K562 (cell line): ENCODE data around the gene GNA14. TPM values are rescaled to one million over a fixed set of nuclear protein-coding genes. Genes with fewer than 3 reads are reported as not detected.

Experiments used
- ATAC-seq: fragments of 200-7000 bp; cut with Tn5 transposase; 3 replicates; pipeline ENCODE4 v1.9.1; 2020; ENCODE audit warnings: moderate library complexity
- BruUV-seq: library from RNA; stranded (reverse); fragments of 400-500 nt; replicated peaks from 2 replicates; lab custom pipeline; 2021; lab: Mats Ljungman, UMichigan
- CTCF ChIA-PET: fragments of 300-600 bp; formaldehyde crosslinking; extraction: SDS; loops from one replicate; lab custom pipeline; 2021; ENCODE audit warnings: low intra/inter-chr PET ratio; lab: Yijun Ruan, JAX
- POLR2A ChIA-PET: fragments of 300-600, 350-650 bp; sonication (Branson Sonifier 250); formaldehyde crosslinking; extraction: SDS; loops from one replicate; lab custom pipeline; 2021; ENCODE audit warnings: antibody characterized with exemption, inconsistent platforms; lab: Yijun Ruan, JAX
- DNase-seq, 4 experiments: peaks; one replicate each; pipeline versions ENCODE4 v3.0.0 to v3.0.0-alpha.2; 2011 to 2018; ENCODE audit warnings: low spot score in 3 of 4, mixed read lengths in 3 of 4; ENCODE audit errors: extremely low read depth in 1 of 4
- FAIRE-seq: peaks from 2 replicates; lab custom pipeline; 2011; peaks lifted over from hg19 to GRCh38; lab: Jason Lieb, UNC
- H2AFZ ChIP-seq: 2 replicates; pipeline ENCODE4 v1.6.0; 2011; ENCODE audit warnings: low read depth, low read length, control low read depth, inconsistent platforms
- H3K27ac ChIP-seq: fragments of 200-600 bp; 3 replicates; pipeline ENCODE4 v1.8.0; 2011; ENCODE audit warnings: low read depth, mild to moderate bottlenecking, control low read depth, inconsistent platforms, low read length, moderate library complexity, mixed read lengths; ENCODE audit errors: extremely low read depth
- H3K27me3 ChIP-seq, 2 experiments: fragments of 300-600 bp in 1 of 2; 2 replicates in 1 of 2; 3 replicates in 1 of 2; pipeline versions ENCODE4 v1.6.0 to v1.8.0; 2011; ENCODE audit warnings: inconsistent platforms in 2 of 2, low read length in 2 of 2, mild to moderate bottlenecking in 1 of 2, mixed read lengths in 1 of 2, moderate library complexity in 1 of 2; ENCODE audit not compliant: control insufficient read depth in 2 of 2, insufficient read depth in 2 of 2
- H3K36me3 ChIP-seq: fragments of 300-600 bp; 3 replicates; pipeline ENCODE4 v1.8.0; 2011; ENCODE audit warnings: mild to moderate bottlenecking, low read length, inconsistent platforms; ENCODE audit not compliant: control insufficient read depth, insufficient read depth
- H3K4me1 ChIP-seq, 2 experiments: fragments of 200-600 bp in 1 of 2; replicated peaks in 1 of 2; 2 replicates in 1 of 2; 3 replicates in 1 of 2; pipeline versions ENCODE4 v1.5.1 to v1.8.0; 2011; ENCODE audit warnings: inconsistent platforms in 2 of 2, low read length in 2 of 2, mild to moderate bottlenecking in 1 of 2, mixed read lengths in 1 of 2, moderate library complexity in 1 of 2; ENCODE audit not compliant: control insufficient read depth in 2 of 2, insufficient read depth in 2 of 2
- H3K4me2 ChIP-seq: 2 replicates; pipeline ENCODE4 v1.6.1; 2011; ENCODE audit warnings: low read length, control low read depth, inconsistent platforms, mixed read lengths; ENCODE audit not compliant: insufficient read depth
- H3K4me3 ChIP-seq: fragments of 200-600 bp; sonication (generic), shearing (Covaris generic); 2 replicates; pipeline ENCODE4 v1.5.1; 2016; ENCODE audit warnings: control low read depth, inconsistent platforms
- H3K79me2 ChIP-seq: fragments of 200-600 bp; 3 replicates; pipeline ENCODE4 v1.8.0; 2011; ENCODE audit warnings: low read length, inconsistent platforms; ENCODE audit not compliant: control insufficient read depth, insufficient read depth
- H3K9ac ChIP-seq, 2 experiments: 2 replicates each; pipeline versions ENCODE4 v1.6.0 to v1.6.1; 2011; ENCODE audit warnings: low read depth in 2 of 2, low read length in 2 of 2, control low read depth in 1 of 2, inconsistent platforms in 1 of 2, mild to moderate bottlenecking in 1 of 2, mixed read lengths in 1 of 2; ENCODE audit not compliant: insufficient read depth in 1 of 2
- H3K9me1 ChIP-seq: one replicate; pipeline ENCODE4 v1.6.0; 2011; ENCODE audit warnings: inconsistent platforms, mild to moderate bottlenecking, low read length, moderate library complexity; ENCODE audit not compliant: control insufficient read depth, insufficient read depth
- H3K9me3 ChIP-seq: replicated peaks from 2 replicates; pipeline ENCODE4 v1.5.1; 2011; ENCODE audit warnings: low read depth, low read length, inconsistent platforms; ENCODE audit not compliant: control insufficient read depth, insufficient read depth
- H4K20me1 ChIP-seq: replicated peaks from 2 replicates; pipeline ENCODE4 v1.6.1; 2011; ENCODE audit warnings: low read length, inconsistent platforms, mixed read lengths; ENCODE audit not compliant: control insufficient read depth, insufficient read depth
- BRF1 ChIP-seq: IDR thresholded peaks from 3 replicates; pipeline ENCODE4 v1.6.1; 2011; ENCODE audit warnings: borderline replicate concordance, mild to moderate bottlenecking; ENCODE audit not compliant: insufficient read length; ENCODE audit errors: extremely low read depth
- DNMT1 ChIP-seq: fragments of 450-650 bp; IDR thresholded peaks from 2 replicates; pipeline ENCODE4 v1.6.1; 2016; ENCODE audit warnings: antibody characterized with exemption, mild to moderate bottlenecking
- ETS2 ChIP-seq: IDR thresholded peaks from 2 replicates; pipeline ENCODE4 v1.6.1; 2016; ENCODE audit warnings: borderline replicate concordance, missing genetic modification characterization, mild to moderate bottlenecking, moderate library complexity, missing compliant biosample characterization; ENCODE audit not compliant: poor library complexity, severe bottlenecking
- HDAC2 ChIP-seq: fragments of 450-650 bp; IDR thresholded peaks from 2 replicates; pipeline ENCODE4 v1.6.1; 2016; ENCODE audit warnings: mild to moderate bottlenecking
- HNRNPLL ChIP-seq: fragments of 200-400 bp; formaldehyde crosslinking; IDR thresholded peaks from 2 replicates; pipeline ENCODE4 v1.6.1; 2017; ENCODE audit warnings: low read length, low read depth, mild to moderate bottlenecking; ENCODE audit not compliant: poor library complexity, severe bottlenecking
- MCM2 ChIP-seq: fragments of 450-650 bp; IDR thresholded peaks from 2 replicates; pipeline ENCODE4 v1.6.1; 2017; ENCODE audit warnings: low read depth, mild to moderate bottlenecking
- NEUROD1 ChIP-seq: fragments of 150-350 bp; IDR thresholded peaks from 2 replicates; pipeline ENCODE4 v1.6.1; 2014; ENCODE audit warnings: borderline replicate concordance, low read length, low read depth; ENCODE audit not compliant: partially characterized antibody
- RHOXF2B ChIP-seq: fragments of 250-450 bp; sonication (Bioruptor Pico); conservative IDR thresholded peaks from 2 replicates; pipeline ENCODE4 v1.5.1; 2021
- TGIF2 ChIP-seq: sonication (generic); formaldehyde crosslinking; IDR thresholded peaks from 2 replicates; pipeline ENCODE4 v1.8.1; 2022; ENCODE audit warnings: mild to moderate bottlenecking, missing genetic modification reagents, moderate library complexity
- WGBS: fragments of 100-300 bp; shearing (Covaris generic); methylation state at CpG from one replicate; pipeline ENCODE4 v1.1.6; 2016; ENCODE audit warnings: low coverage, mixed read lengths; ENCODE audit not compliant: insufficient coverage; ENCODE audit errors: missing lambda C conversion rate; 5-methylcytosine and 5-hydroxymethylcytosine counted together
- in situ Hi-C: fragments of 300-500 bp; cut with MboI; formaldehyde crosslinking; loops from 4 replicates; pipeline ENCODE4 v1.15.0; 2018; ENCODE audit warnings: inconsistent platforms, mixed read lengths
- intact Hi-C: fragments of 100-400 bp; cut with micrococcal nuclease; formaldehyde crosslinking; loops from 2 replicates; pipeline ENCODE4 v1.14.2; 2022
- polyA plus RNA-seq, 8 experiments: library from polyadenylated mRNA; depleted of rRNA in 4 of 8; stranded (reverse) in 5 of 8; unstranded in 3 of 8; fragments of >200 nt; fragmentation: Nextera tagmentation in 2 of 8; fragmentation: Illumina TruSeq in 1 of 8; extraction: Ambion mirVana in 2 of 8; extraction: Trizol in 1 of 8; gene quantifications; 2 replicates each; pipeline versions ENCODE4 v1.2.1 to v1.2.3, GENCODE V29; 2011 to 2014; ENCODE audit warnings: inconsistent platforms in 1 of 8, missing spikeins in 1 of 8
- total RNA-seq, 7 experiments: library from RNA; depleted of rRNA in 6 of 7; stranded (reverse); fragments of >200 nt in 6 of 7; fragmentation: Illumina TruSeq in 2 of 7; extraction: Trizol in 2 of 7; gene quantifications; 2 replicates each; pipeline versions ENCODE4 v1.2.1 to v1.2.3, GENCODE V29; 2011 to 2021; ENCODE audit warnings: low replicate concordance in 1 of 7
- TF ChIP-seq, protein P1 (sequence below): fragments of 450-650 bp; formaldehyde crosslinking; conservative IDR thresholded peaks from 2 replicates; pipeline ENCODE4 v1.4.0; 2022; ENCODE audit warnings: mild to moderate bottlenecking, missing genetic modification characterization
- TF ChIP-seq, protein P2 (sequence below), 3 experiments: fragments of 200-800 bp in 1 of 3; sonication (Bioruptor generic) in 1 of 3; sonication (generic) in 1 of 3; formaldehyde crosslinking in 1 of 3; IDR thresholded peaks; 2 replicates each; pipeline versions ENCODE4 v1.6.1 to v1.8.0; 2016 to 2022; ENCODE audit warnings: mild to moderate bottlenecking in 2 of 3, missing compliant biosample characterization in 2 of 3, missing genetic modification characterization in 2 of 3, missing genetic modification reagents in 1 of 3

The GNA14 gene
- total and polyA plus RNA-seq, 9 of the 15 experiments (the other 6 are each of a cell fraction or from before 2014, with no cell fraction given) = 0.03 to 0.11 (median 0.03) TPM; not detected in 6

- no peak for TF ChIP-seq BRF1
Observed at GRCh38 chr9:77532607-77533006, 115.5 kb downstream of the GNA14 start (continued).

GRCh38 chr9:77531400-77531799 lies 116.7 kb downstream of the GNA14 start:
- Histone ChIP-seq H3K9ac (no peak overlapping the region), H3K9me1 (no peaks in the 10 kb centered on the region), H3K4me2 (no peak overlapping the region), H3K36me3 (no peaks in the 10 kb centered on the region), H3K4me3 (no peak overlapping the region), H3K27me3 (peaks cover 0 to 10% of the 10 kb centered on the region in 2 experiments; a peak in 2 of 5 replicates), H3K4me1 (no peaks in the 10 kb centered on the region), H3K79me2 (no peaks in the 10 kb centered on the region), H3K9me3 (no peaks in the 10 kb centered on the region), H4K20me1 (no peaks in the 10 kb centered on the region), H3K27ac (no peak overlapping the region), H2AFZ (no peak overlapping the region)
- BruUV-seq = no TSS peak
- intact Hi-C loops (no loop called here), in situ Hi-C loops (no loop called here)
- WGBS = 0% methylated on average over 4 of the region's 4 CpGs
- ChIA-PET POLR2A (no interaction called here), CTCF (no interaction called here)
- no peak for FAIRE-seq
- no peak for ATAC-seq
- no peak for DNase-seq
- TF ChIP-seq ETS2 (tag) (no peak), DNMT1 (no peak), MCM2 (no peak), TGIF2 (CRISPR knock-in tag) (no peak), NEUROD1 (no peak), RHOXF2B (CRISPR knock-in tag) (no peak), HDAC2 (no peak), HNRNPLL (no peak)
- TF ChIP-seq, protein P1, sequence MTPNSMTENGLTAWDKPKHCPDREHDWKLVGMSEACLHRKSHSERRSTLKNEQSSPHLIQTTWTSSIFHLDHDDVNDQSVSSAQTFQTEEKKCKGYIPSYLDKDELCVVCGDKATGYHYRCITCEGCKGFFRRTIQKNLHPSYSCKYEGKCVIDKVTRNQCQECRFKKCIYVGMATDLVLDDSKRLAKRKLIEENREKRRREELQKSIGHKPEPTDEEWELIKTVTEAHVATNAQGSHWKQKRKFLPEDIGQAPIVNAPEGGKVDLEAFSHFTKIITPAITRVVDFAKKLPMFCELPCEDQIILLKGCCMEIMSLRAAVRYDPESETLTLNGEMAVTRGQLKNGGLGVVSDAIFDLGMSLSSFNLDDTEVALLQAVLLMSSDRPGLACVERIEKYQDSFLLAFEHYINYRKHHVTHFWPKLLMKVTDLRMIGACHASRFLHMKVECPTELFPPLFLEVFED (CRISPR knock-in tag) = no peak
- TF ChIP-seq, protein P2, sequence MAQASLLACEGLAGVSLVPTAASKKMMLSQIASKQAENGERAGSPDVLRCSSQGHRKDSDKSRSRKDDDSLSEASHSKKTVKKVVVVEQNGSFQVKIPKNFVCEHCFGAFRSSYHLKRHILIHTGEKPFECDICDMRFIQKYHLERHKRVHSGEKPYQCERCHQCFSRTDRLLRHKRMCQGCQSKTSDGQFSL (CRISPR knock-in tag; IDR thresholded peaks at IDR 0.05) = no peak
- TF ChIP-seq, protein P2 (tag; IDR thresholded peaks at IDR 0.05) = no peak
